OCI-LY7 (cell line): ENCODE results near the gene SEMA3F.

Experiments used
- EZH2phosphoT487 ChIP-seq: fragments of 200-600 bp; sonication (generic); IDR thresholded peaks from 2 replicates; pipeline ENCODE4 v1.6.1; 2018; ENCODE audit warnings: low read depth, borderline replicate concordance, mild to moderate bottlenecking, mixed run types, antibody characterized with exemption, low read length, moderate library complexity, mixed read lengths
- TF ChIP-seq, protein P1 (sequence below): fragments of 200-600 bp; sonication (generic); conservative IDR thresholded peaks from 2 replicates; pipeline ENCODE4 v1.5.1; 2014; ENCODE audit warnings: mild to moderate bottlenecking, antibody characterized with exemption, low read length, moderate library complexity, mixed read lengths

DNA sequence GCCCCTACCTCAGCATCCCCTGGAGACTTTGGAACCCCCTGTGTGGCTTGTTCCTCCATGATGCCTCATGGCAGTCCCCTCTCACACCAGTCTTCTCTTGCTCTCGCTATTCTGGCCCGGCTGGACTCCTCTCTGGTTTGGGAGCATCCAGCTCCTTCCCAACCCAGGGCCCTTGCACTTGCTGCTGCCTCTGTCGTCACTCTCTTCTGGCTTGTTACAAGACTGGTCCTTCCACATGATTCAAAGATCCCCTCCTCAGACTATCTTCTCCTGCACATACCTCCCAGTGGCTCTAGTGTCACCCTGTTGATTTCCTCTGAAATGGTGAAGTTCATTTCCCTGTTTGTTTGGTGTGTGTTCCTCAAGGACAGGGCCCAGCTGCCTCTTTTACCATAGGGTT lies 74.4 kb downstream of the SEMA3F start:
- TF ChIP-seq, protein P1, sequence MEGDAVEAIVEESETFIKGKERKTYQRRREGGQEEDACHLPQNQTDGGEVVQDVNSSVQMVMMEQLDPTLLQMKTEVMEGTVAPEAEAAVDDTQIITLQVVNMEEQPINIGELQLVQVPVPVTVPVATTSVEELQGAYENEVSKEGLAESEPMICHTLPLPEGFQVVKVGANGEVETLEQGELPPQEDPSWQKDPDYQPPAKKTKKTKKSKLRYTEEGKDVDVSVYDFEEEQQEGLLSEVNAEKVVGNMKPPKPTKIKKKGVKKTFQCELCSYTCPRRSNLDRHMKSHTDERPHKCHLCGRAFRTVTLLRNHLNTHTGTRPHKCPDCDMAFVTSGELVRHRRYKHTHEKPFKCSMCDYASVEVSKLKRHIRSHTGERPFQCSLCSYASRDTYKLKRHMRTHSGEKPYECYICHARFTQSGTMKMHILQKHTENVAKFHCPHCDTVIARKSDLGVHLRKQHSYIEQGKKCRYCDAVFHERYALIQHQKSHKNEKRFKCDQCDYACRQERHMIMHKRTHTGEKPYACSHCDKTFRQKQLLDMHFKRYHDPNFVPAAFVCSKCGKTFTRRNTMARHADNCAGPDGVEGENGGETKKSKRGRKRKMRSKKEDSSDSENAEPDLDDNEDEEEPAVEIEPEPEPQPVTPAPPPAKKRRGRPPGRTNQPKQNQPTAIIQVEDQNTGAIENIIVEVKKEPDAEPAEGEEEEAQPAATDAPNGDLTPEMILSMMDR: no peak
- no peak for TF ChIP-seq EZH2phosphoT487
